ENCODE data around the gene WASF3. TPM values are rescaled to one million over a fixed set of nuclear protein-coding genes. Genes with fewer than 3 reads are reported as not detected.

WASF3 gene
- total and polyA plus RNA-seq, 4 donors: 0.82 to 4.9 (median 2.3) TPM

DNA sequence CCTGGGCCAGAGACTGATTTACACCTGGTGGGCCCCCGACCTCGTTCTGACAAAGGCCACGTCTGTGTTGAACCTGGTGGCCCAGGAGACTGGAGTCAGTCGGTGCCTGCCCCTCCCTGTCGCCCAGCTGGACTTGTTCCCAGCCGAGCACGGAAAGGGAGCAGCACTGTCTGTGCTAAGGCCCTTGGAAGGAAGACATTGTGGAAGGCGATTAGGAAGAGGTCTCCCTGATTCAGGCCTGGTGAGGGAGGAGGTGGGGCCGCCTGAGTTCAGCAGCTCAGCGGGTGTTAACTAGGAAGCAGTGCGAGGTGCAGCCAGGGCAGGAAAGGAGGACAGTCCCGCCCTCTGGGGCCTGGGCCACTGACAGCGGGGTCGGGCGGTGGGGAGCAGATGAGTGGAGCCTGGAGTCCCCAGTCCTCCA lies 138.4 kb downstream of the WASF3 start:
- TF ChIP-seq NR2F2 (IDR thresholded peaks at IDR 0.05) (no peak), SP1 (IDR thresholded peaks at IDR 0.05) (no peak), RAD21 (IDR thresholded peaks at IDR 0.05) (no peak), HNF4G (IDR thresholded peaks at IDR 0.05) (no peak), GABPA (IDR thresholded peaks at IDR 0.05 in 1 of 2, conservative IDR thresholded peaks at IDR 0.05 in 1 of 2) (no peak), EGR1 (IDR thresholded peaks at IDR 0.05; ENCODE audit: low read depth in 2 of 2) (no peak), TAF1 (conservative IDR thresholded peaks at IDR 0.05) (no peak)
- TF ChIP-seq, protein P1, sequence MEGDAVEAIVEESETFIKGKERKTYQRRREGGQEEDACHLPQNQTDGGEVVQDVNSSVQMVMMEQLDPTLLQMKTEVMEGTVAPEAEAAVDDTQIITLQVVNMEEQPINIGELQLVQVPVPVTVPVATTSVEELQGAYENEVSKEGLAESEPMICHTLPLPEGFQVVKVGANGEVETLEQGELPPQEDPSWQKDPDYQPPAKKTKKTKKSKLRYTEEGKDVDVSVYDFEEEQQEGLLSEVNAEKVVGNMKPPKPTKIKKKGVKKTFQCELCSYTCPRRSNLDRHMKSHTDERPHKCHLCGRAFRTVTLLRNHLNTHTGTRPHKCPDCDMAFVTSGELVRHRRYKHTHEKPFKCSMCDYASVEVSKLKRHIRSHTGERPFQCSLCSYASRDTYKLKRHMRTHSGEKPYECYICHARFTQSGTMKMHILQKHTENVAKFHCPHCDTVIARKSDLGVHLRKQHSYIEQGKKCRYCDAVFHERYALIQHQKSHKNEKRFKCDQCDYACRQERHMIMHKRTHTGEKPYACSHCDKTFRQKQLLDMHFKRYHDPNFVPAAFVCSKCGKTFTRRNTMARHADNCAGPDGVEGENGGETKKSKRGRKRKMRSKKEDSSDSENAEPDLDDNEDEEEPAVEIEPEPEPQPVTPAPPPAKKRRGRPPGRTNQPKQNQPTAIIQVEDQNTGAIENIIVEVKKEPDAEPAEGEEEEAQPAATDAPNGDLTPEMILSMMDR (IDR thresholded peaks at IDR 0.05; ENCODE audit: low read depth, low read length, missing input control): no peak
- TF ChIP-seq, protein P2, sequence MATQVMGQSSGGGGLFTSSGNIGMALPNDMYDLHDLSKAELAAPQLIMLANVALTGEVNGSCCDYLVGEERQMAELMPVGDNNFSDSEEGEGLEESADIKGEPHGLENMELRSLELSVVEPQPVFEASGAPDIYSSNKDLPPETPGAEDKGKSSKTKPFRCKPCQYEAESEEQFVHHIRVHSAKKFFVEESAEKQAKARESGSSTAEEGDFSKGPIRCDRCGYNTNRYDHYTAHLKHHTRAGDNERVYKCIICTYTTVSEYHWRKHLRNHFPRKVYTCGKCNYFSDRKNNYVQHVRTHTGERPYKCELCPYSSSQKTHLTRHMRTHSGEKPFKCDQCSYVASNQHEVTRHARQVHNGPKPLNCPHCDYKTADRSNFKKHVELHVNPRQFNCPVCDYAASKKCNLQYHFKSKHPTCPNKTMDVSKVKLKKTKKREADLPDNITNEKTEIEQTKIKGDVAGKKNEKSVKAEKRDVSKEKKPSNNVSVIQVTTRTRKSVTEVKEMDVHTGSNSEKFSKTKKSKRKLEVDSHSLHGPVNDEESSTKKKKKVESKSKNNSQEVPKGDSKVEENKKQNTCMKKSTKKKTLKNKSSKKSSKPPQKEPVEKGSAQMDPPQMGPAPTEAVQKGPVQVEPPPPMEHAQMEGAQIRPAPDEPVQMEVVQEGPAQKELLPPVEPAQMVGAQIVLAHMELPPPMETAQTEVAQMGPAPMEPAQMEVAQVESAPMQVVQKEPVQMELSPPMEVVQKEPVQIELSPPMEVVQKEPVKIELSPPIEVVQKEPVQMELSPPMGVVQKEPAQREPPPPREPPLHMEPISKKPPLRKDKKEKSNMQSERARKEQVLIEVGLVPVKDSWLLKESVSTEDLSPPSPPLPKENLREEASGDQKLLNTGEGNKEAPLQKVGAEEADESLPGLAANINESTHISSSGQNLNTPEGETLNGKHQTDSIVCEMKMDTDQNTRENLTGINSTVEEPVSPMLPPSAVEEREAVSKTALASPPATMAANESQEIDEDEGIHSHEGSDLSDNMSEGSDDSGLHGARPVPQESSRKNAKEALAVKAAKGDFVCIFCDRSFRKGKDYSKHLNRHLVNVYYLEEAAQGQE (IDR thresholded peaks at IDR 0.05): no peak
- TF ChIP-seq, protein P3, sequence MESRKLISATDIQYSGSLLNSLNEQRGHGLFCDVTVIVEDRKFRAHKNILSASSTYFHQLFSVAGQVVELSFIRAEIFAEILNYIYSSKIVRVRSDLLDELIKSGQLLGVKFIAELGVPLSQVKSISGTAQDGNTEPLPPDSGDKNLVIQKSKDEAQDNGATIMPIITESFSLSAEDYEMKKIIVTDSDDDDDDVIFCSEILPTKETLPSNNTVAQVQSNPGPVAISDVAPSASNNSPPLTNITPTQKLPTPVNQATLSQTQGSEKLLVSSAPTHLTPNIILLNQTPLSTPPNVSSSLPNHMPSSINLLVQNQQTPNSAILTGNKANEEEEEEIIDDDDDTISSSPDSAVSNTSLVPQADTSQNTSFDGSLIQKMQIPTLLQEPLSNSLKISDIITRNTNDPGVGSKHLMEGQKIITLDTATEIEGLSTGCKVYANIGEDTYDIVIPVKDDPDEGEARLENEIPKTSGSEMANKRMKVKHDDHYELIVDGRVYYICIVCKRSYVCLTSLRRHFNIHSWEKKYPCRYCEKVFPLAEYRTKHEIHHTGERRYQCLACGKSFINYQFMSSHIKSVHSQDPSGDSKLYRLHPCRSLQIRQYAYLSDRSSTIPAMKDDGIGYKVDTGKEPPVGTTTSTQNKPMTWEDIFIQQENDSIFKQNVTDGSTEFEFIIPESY (IDR thresholded peaks at IDR 0.05): no peak
- TF ChIP-seq, protein P4, sequence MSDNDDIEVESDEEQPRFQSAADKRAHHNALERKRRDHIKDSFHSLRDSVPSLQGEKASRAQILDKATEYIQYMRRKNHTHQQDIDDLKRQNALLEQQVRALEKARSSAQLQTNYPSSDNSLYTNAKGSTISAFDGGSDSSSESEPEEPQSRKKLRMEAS (IDR thresholded peaks at IDR 0.05): no peak
- TF ChIP-seq, protein P5, sequence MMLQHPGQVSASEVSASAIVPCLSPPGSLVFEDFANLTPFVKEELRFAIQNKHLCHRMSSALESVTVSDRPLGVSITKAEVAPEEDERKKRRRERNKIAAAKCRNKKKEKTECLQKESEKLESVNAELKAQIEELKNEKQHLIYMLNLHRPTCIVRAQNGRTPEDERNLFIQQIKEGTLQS (IDR thresholded peaks at IDR 0.05): no peak
- 61% methylated on average over 15 of the region's 15 CpGs for WGBS
- no peak overlapping the region for H3K9ac ChIP-seq (ENCODE audit: low read depth in 1 of 2, low read length in 2 of 2)

DNA sequence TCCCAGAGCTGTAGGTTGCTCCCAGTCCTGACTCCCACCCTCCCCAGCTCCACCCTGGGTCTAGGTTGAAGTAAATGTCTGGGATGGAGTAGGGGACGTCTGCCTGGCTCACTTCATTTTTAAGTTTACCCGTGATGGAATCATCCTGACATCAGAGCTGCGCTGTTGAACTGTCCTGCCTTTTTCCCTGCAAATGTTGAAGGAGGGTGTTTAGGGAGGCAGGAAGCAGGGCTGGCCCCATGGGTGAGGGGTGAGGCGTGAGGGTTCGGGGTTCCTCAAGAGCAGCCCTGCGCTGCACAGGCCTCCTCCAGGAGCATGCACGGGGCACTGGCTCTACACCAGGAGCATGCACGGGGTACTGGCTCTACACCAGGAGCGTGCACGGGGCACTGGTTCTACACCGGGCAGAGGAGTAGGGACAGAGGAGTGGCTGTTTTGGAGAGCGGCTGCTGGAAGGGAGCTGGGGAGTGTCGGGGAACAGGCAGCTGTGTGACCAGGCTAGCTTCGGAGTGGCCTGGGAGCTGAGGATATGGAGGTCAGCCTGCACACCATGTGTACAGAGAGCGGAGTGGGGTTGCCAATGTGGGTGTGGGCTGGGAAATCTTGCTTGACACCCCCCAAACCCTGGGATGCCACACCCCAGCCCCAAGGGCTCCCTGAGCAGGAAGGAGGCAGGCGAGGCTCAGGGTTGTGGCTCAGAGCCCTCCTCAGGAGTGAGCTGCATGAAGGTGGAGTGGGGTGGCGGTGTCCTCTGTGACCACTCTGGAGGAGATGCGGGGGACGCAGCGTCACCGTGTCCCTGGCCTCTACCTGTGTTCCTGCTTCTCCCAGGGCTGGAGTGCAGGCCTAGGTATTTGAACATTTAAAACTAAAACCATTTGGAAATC lies 139.8 kb downstream of the WASF3 start:
- 94% methylated on average over 21 of the region's 21 CpGs for WGBS
- no peaks in the 10 kb centered on the region for H3K27me3 ChIP-seq (ENCODE audit: control insufficient read depth in 4 of 4, insufficient read depth in 4 of 4, low read length in 3 of 4)
- H3K9ac ChIP-seq (ENCODE audit: low read depth in 1 of 2, low read length in 2 of 2): no peak overlapping the region
- DNase-seq (ENCODE audit: low spot score): no peak
- no peaks in the 10 kb centered on the region for H3K4me1 ChIP-seq (ENCODE audit: control insufficient read depth in 4 of 4, insufficient read depth in 4 of 4, low read length in 3 of 4)
- H3K36me3 ChIP-seq (ENCODE audit: control insufficient read depth in 4 of 4, insufficient read depth in 3 of 4, low read depth in 1 of 4, low read length in 3 of 4): no peaks in the 10 kb centered on the region
- no peaks in the 10 kb centered on the region for H3K9me3 ChIP-seq (ENCODE audit: control insufficient read depth in 4 of 4, low read length in 3 of 4)
- H3K4me3 ChIP-seq (ENCODE audit: low read depth in 1 of 3, low read length in 3 of 3): no peak overlapping the region
- TF ChIP-seq RXRA (IDR thresholded peaks at IDR 0.05) (no peak), EGR1 (IDR thresholded peaks at IDR 0.05; ENCODE audit: low read depth in 2 of 2) (no peak)
- H3K27ac ChIP-seq (ENCODE audit: low read depth in 1 of 2, low read length in 2 of 2): no peak overlapping the region

More for the DNA sequence above, 138.4 kb downstream of the WASF3 start:
- Histone ChIP-seq H3K4me3 (ENCODE audit: low read depth in 1 of 3, low read length in 3 of 3) (no peak overlapping the region), H3K36me3 (ENCODE audit: control insufficient read depth in 4 of 4, insufficient read depth in 3 of 4, low read depth in 1 of 4, low read length in 3 of 4) (no peaks in the 10 kb centered on the region), H3K9me3 (ENCODE audit: control insufficient read depth in 4 of 4, low read length in 3 of 4) (no peaks in the 10 kb centered on the region), H3K4me1 (ENCODE audit: control insufficient read depth in 4 of 4, insufficient read depth in 4 of 4, low read length in 3 of 4) (no peaks in the 10 kb centered on the region), H3K27me3 (ENCODE audit: control insufficient read depth in 4 of 4, insufficient read depth in 4 of 4, low read length in 3 of 4) (no peaks in the 10 kb centered on the region), H3K27ac (ENCODE audit: low read depth in 1 of 2, low read length in 2 of 2) (no peak overlapping the region)
- DNase-seq (ENCODE audit: low spot score): no peak
